GM23338 (cell line): ENCODE measurements around the gene ABL1.
"Not testable (repeated sequence)": the region's sequence is repeated elsewhere in the genome, so short reads cannot be mapped to it uniquely, and the experiment has no call there.

Source experiments
- CTCF ChIP-seq, 2 experiments: fragments of 200-600 bp in 1 of 2; sonication (generic) in 1 of 2; conservative IDR thresholded peaks; 2 replicates each; pipeline versions ENCODE4 v1.5.1 to v1.6.1; 2016 to 2017; ENCODE audit warnings: antibody characterized with exemption in 2 of 2, low read depth in 2 of 2, mild to moderate bottlenecking in 2 of 2, moderate library complexity in 1 of 2
- EZH2 ChIP-seq: fragments of 200-600 bp; sonication (generic); IDR thresholded peaks from one replicate; pipeline ENCODE4 v1.8.0; 2017; ENCODE audit warnings: antibody characterized with exemption, mild to moderate bottlenecking, low read depth; ENCODE audit not compliant: unreplicated experiment
- EZH2phosphoT487 ChIP-seq: fragments of 200-600 bp; sonication (generic); IDR thresholded peaks from one replicate; pipeline ENCODE4 v1.8.1; 2018; ENCODE audit warnings: antibody characterized with exemption; ENCODE audit not compliant: unreplicated experiment
- POLR2AphosphoS5 ChIP-seq: IDR thresholded peaks from 2 replicates; pipeline ENCODE4 v1.6.1; 2016; ENCODE audit warnings: antibody characterized with exemption, low read depth
- TF ChIP-seq, protein P1 (sequence below): IDR thresholded peaks from one replicate; pipeline ENCODE4 v1.6.1; 2018; ENCODE audit warnings: antibody characterized with exemption; ENCODE audit not compliant: unreplicated experiment

GRCh38 chr9:130794423-130794822, 40.6 kb upstream of the ABL1 start:
- TF ChIP-seq CTCF (conservative IDR thresholded peaks at IDR 0.05; ENCODE audit: low read depth in 2 of 2); POLR2AphosphoS5; EZH2; EZH2phosphoT487: not testable (repeated sequence)
- TF ChIP-seq, protein P1, sequence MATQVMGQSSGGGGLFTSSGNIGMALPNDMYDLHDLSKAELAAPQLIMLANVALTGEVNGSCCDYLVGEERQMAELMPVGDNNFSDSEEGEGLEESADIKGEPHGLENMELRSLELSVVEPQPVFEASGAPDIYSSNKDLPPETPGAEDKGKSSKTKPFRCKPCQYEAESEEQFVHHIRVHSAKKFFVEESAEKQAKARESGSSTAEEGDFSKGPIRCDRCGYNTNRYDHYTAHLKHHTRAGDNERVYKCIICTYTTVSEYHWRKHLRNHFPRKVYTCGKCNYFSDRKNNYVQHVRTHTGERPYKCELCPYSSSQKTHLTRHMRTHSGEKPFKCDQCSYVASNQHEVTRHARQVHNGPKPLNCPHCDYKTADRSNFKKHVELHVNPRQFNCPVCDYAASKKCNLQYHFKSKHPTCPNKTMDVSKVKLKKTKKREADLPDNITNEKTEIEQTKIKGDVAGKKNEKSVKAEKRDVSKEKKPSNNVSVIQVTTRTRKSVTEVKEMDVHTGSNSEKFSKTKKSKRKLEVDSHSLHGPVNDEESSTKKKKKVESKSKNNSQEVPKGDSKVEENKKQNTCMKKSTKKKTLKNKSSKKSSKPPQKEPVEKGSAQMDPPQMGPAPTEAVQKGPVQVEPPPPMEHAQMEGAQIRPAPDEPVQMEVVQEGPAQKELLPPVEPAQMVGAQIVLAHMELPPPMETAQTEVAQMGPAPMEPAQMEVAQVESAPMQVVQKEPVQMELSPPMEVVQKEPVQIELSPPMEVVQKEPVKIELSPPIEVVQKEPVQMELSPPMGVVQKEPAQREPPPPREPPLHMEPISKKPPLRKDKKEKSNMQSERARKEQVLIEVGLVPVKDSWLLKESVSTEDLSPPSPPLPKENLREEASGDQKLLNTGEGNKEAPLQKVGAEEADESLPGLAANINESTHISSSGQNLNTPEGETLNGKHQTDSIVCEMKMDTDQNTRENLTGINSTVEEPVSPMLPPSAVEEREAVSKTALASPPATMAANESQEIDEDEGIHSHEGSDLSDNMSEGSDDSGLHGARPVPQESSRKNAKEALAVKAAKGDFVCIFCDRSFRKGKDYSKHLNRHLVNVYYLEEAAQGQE = not testable (repeated sequence)
